ENCODE measurements around the gene TFAP2A.

Gene TFAP2A

DNA sequence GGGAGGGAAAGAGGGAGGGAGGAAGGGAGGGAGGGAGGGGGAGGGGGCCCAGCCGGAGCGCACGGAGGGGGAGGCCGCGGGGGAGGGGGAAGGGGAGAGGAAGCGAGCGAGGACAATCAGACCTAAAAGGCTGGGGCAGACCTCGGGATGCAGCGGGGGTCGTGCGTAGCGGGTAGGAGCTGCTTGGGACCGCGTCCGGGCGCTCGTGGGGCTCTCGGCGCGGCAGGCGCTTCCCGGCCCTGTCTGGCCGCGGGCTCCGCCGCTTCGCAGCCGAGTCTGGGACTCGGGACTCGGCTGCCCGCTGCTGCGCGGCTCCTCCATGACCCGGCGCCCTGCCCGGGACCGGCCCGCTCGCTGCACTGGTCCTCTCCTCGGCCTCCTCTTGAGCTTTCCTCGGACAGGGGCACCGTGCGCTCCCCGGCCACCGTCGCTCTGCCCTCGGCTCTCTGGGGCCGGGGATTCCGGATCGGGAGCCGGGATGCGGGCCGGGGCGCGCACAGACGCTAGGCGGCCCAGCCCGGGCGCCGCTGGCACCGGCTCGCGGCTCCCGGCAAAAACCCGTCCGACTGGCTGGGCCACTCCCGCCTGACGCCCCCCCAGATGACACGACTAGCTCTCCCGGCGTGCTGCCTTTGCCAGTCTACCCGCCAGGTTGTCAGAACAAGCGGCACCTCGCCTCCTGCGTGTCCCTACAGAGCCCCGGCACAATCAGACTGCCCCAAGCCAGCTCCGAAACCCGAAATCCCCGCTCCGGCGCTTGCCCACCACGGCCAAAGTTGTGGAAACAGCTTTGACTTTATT, 2.2 kb downstream of the TFAP2A start:
- DNase-seq, result no peak

DNA sequence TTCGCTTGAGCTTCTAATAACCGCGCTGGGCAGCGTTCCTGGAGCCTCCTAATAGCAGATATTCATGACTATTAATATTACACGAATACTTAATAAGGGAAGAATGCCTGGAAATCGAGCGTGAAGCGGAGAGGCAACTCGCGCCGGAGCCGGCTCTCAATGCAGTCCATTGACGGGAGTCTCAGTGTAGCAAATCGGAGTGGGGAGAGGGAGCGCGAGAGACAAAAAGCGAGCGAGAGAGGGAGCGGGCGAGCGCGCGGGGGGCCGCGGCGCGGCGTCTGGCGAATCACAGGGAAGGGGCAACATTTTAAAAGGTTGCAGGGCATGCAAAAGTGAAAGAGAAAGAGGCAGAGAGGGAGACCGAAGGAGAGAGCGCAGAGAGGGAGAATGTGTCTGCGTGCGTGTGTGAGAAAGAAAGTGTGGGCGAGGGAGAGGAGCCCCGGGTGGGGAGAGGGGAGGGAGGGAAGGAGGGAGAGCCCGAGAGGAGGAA, 2.9 kb downstream of the TFAP2A start:
- no peak for DNase-seq

DNA sequence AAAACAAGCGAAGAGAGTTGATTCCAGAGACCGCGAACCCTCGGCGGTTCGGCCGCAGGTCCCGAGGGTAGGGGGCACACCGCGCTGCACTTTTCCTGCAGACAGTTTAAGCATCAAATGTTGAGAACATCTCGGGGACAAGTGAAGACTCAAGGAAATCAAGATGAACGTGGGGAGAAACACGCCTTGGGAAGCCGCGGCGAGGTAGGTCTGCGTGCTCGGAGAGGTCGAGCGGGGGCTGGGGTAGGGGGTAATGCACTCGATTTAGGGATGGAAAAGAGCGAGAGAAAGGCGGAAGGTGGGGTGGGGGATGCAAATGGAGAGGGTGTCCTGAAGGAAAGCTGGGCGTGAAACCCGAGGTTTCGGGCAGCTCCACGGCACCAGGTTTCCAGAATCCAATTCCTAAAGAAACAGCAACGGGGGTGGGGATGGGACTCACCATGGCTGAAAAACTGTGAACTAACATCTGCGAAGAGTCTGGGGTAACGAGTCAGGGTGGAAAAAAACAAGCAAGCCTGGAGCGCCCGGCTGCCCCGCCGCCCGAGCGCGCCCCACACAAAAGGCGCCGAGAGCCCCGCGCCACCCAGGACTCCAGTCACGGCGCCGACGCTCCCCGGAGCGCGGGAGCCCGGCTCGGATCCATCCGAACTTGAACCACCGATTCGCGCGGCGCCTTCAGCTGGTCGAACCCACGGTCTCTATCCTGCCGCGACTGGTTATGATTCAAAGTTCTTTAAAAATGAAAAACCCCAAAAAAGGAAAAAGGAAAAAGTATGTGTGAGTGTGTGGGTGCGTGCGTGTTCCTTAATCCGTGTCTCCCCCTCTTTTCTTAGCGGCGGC, 3.5 kb downstream of the TFAP2A start:
- DNase-seq, result no peak

DNA sequence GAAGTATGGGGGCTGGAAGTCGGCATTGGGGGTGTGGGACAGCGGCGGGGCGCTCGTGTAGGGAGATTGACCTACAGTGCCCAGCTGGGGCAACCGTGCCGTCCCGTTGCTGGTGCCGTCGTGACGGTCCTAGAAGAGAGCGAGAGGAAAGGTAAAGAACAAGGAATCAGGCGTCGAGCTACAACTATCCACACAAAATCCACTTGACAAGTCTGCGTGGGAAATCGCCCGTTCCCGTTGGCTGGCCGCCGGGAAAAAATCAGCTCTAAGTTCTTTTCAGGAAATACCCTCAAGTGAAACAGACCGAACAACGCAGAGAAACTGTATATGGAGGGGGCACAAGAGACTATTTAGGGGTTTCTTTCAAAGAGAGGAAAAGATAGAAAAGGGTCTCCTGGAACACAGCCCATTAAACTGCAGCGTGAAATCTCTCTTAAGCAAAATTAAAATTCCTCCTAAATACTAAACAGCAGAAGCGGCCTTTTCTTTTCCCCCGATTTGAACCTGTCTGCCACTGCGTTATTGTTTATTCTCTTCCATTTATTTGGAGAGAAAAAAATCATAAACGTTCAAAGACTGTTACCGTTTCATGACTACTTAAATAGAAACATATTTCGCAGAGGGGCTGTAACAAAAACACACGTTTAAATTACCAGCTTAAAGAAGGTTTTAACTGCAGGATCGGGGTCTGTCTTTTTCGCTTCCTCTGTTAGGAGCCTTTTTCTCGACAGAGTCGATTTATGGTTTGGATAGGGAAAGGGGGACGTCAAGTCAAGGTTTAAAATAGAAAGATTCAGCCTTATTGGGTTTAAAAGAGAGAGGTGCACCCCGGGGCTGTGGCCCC, 4.4 kb downstream of the TFAP2A start:
- DNase-seq, result no peak

GRCh38 chr6:10409731-10410206, 5.1 kb downstream of the TFAP2A start:
- no peak for DNase-seq

DNA sequence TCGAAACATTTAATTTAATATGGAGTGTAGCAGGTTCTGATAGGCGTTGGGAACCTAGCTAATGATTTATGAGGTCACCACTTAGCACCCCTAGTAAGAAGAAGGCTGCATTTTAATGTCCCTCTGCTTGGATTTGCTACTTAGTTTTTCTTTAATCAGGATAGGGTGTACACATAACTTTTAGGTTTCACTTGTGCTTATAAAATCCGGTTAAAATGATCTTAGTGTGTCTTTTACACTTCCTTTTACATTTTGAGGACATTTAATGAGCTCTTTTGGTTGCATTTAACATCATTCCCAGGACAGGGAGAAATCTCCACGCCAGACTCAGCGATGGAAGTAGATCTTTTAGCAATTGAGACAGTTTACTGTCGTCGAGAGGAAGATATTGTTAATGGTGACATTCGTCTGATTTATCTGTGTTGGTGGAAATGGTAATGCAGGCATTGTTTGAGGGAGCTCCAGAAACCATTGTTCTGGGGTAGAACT, 5.6 kb downstream of the TFAP2A start:
- DNase-seq, result no peak

- no peak for DNase-seq
Observed at GRCh38 chr6:10408457-10408856, 6.4 kb downstream of the TFAP2A start.

- DNase-seq, result no peak
Observed at GRCh38 chr6:10407674-10408054, 7.2 kb downstream of the TFAP2A start.

DNA sequence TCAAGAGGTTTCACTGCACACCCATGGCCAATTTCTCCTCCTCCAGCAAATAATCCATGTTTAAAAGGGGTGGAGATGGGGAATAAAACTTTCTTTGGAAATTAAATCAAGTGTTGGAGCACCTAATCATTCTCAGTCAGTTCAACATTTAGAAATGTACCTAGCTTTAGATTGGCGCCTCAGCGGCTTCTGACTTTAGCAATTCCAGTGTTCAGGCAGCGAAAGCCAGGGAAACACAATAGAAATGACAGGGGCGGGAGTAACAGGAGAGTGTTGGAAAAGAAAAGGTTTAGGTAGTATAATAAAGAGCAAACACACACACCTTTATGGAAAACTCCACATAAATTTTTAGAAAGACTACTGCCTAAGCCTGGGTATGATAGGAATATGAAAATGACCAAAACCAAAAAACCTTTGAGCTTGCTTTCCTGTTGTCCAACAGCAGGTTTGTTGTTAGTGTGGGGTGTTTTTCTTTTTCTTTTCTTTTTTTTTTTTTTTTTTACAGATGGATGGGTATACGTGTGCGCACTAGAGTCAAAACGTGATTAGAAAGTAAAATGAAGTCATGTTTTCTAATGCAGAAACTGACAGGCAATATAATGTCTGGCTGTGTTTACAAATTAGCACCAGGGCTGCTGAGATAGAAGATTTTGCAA, 7.7 kb downstream of the TFAP2A start:
- no peak for DNase-seq

DNA sequence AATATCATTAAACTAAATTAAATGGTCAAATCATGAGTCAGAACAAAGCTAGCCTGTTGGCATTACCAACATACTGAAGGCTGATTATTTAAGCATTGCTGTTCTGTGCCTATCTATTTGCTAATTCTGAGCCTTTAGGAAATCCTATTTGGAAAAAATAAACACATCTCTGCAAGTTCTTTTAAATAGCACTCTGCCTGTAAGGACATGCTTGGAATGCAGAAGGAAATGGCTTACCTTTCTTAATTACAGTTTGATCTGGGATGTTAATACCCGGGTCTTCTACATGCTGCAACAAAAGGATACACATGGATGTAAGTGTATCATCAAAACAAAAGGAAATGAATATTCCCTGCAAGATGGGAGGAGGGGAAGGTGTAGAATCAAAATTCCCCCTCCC, 8.3 kb downstream of the TFAP2A start:
- DNase-seq, result no peak

DNA sequence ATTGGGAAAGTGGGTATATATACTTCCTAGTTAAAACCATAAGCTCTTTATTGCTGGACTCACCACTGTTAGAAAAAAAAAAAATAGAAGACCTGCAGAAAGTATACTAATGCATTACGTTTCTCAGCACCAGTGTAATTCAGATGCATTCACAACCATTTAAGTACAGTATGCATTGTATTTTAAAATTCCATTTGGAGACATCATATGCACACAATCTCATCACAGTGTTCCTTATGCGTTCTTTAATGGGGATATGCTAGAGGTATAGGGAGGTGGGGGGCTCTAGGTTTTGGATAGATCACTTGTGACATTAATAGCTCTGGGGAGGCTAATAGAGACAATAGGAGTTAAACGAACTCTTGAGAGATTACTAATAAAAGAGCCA, 9.4 kb downstream of the TFAP2A start:
- DNase-seq, result no peak

DNA sequence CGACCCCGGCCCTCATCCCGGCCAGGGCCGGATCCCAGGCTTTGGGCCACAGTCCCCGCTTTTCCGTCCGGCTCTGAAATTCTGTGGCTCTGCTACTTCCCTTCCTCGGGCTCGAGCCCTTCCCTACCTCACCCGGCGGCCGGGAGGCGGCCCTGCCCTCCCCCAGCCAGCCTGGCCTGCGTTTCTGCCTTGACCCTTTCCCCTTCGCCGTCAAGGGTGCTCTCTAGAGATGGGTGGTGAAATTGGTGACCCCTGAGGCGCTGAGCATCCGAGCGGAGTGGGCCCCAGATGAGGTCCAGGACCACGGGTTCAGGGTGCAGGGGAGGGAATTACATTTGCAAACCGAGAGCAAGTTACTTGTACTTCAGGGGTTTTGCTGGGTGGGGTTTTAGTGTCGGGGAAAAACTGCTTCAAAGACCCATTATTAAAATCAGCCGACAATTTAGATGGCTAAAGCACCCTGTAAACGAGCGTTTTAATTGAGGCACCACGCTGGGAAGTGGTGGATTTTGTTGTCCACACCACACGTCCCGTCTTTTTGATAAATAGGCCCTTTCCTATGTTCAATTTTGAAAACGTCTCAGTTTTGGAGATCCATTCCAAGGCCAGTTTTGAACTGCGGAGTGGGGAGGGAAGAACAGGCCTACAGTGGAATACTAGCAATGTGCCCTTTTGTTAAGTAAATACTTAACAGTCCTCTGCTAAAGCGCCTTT, 9.9 kb downstream of the TFAP2A start:
- no peak for DNase-seq

- DNase-seq, result peak; percentile 82
Observed at GRCh38 chr6:10404107-10404798, 10.6 kb downstream of the TFAP2A start.

- DNase-seq, result no peak
Observed at GRCh38 chr6:10403385-10404106, 11.3 kb downstream of the TFAP2A start.

GRCh38 chr6:10402648-10403311, 12.1 kb downstream of the TFAP2A start:
- DNase-seq, result no peak

- DNase-seq, result no peak
Observed at GRCh38 chr6:10401632-10402223, 13.1 kb downstream of the TFAP2A start.

DNA sequence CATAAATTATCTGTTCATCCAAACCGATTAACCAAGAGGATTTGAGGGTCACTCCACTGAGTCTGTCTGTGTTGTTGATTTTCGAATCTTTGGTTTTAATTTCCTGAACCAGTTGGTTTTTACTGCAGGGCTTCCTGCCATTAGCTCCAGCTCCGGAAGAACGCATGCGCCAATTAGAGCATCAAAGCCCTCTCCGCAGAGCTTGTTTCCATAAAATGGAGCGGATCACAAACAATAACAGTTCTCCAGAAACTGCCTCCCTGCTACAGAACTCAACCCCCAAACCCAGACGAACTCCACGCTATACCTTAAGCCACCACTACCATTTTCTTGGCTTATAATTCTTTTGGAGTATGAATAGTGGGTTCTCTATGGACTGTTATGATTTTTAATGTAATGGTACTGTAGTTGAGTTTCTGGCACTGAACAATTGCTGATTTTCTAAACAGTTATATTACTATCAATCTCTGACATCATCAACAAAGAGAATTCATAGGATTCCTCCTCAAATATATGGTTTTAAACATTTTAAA, 13.8 kb downstream of the TFAP2A start:
- DNase-seq, result no peak

DNA sequence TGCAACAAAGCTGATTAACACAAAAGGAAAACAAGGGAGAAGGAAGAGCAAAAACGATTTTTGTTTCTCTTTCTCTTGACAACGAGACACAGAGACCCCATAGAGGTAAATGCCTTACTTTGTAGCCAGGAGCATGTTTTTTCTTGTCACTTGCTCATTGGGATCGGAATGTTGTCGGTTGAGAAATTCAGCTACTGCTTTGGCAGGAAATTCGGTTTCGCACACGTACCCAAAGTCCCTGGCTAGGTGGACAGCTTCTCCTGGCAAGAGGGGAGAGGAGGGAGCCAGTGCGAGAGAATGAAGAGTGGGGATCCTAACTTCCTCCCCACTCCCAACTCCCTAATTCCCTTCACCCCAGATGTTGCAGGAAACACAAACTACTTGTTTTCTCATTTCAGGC, 14.5 kb downstream of the TFAP2A start:
- no peak for DNase-seq

GRCh38 chr6:10399451-10399850, 15.4 kb downstream of the TFAP2A start:
- DNase-seq, result no peak

All from activated CD4-positive, CD25-positive, alpha-beta regulatory T cell treated with anti-CD3 and anti-CD28 coated beads, Interleukin-2, amount 50 U/mL, for 72 hours (primary cell).